Stimulated activated CD8-positive, alpha-beta memory T cell treated with anti-CD3 and anti-CD28 coated beads, Interleukin-12 subunit alpha, Interleukin-12 subunit beta, amount 100 ng/mL, for 24 hours (primary cell): ENCODE results near the gene DYNC2LI1.

Experiments
- DNase-seq: peaks from one replicate; pipeline ENCODE4 v3.0.0-alpha.2; 2020; ENCODE audit errors: extremely low read depth

Gene DYNC2LI1

DNA sequence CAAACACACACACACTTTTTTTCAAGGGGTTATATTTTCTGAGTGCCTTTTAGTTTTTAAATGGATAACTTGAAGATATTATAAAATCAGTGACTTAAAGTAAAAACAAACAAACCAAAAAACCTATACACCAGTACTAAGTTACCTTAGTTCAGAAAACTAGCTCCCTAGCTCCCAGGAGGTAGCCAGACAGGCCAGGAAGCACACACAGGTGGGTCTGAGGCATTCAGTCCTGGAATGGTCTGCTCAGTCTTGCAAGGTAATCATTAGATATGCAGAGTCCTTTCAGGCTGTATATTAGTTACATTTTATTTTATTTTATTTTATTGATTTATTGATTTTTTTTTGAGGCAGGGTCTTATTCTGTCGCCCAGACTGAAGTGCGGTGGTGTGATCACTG lies 10.7 kb upstream of the DYNC2LI1 start:
- no peak for DNase-seq

DNA sequence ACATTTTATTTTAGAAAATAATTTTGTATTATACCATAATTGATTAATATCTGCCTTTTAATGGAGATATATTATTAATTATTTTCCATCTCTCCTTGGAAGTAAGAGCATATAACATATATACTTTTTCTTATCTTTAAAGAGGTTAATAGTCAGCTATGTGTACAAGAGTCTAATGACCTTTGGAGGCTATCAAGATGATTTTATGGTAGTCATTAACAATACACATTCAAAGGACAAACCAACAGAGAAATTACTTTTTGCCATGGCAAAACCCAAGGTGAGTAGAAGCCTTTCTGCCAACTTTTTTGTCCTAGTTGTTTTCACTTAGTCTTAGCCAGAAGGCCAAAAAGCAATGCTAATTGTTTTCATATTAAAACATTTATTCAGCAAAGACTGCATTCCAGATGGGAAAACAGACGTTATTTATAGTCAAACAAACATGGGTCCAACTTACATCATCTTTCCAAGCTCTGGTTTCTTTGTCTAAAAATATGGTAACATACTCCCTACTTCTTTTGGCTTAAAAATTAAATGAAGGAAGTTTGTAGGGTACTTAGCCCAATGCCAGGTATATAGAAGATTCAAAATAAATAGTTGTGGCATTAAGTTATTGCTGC lies 9.6 kb upstream of the DYNC2LI1 start:
- DNase-seq, result no peak

DNA sequence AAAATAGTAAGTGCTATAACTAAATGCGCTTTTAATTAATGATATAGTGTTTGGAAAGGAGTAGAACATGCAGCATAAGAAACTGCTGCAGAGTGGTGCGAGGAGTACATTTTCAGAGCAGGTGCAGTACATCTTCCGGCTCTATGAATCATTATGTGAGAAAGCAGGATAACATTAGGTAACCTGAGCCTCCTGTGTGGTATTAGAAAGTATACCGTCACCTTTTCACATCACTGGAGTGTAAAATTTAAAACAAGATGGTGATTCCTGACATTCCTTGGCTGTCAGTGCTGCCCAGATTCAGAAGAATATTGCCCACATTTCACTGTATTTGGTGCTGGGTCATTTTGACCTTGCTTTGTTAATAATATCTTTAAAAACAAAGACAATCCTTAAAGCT lies 7.8 kb upstream of the DYNC2LI1 start:
- DNase-seq, result no peak

DNA sequence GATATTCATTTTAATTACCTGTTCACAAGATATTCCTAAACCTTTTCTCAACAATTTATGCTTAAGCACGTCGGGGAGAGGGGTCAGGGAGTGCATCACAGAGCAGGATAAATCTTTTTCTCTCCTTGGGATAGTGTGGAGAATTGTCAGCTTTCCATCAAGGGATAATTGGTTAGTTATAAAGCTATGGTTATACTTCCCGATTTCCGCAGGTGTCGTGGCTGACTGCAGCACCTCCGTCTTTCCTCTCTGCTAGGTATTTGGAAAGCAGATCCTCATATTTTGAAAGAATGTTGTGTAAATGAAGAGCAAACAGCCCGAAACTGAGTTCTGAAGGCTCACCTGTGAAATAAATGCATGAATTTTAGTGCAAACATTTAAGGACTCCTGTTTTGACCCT lies 778 bp downstream of the DYNC2LI1 start:
- no peak for DNase-seq

DNA sequence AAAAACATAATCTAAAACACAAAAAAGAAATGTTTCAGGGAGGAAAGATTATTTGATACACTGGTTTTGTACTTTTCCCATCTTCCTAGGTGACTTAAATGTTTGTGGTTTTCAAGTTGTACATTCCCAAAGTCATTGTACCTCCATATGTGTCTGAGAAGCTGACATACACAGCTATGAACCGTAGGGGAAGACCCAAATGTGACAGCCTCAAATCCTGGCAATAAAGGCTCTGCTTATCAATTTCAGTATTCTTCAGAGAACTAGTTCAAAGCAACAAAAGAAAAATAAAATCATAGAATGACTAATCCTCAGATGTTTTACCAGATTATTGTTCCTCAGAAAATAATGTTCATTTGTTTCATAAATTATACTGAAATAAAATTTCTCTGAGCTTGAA lies 2.5 kb downstream of the DYNC2LI1 start:
- no peak for DNase-seq

DNA sequence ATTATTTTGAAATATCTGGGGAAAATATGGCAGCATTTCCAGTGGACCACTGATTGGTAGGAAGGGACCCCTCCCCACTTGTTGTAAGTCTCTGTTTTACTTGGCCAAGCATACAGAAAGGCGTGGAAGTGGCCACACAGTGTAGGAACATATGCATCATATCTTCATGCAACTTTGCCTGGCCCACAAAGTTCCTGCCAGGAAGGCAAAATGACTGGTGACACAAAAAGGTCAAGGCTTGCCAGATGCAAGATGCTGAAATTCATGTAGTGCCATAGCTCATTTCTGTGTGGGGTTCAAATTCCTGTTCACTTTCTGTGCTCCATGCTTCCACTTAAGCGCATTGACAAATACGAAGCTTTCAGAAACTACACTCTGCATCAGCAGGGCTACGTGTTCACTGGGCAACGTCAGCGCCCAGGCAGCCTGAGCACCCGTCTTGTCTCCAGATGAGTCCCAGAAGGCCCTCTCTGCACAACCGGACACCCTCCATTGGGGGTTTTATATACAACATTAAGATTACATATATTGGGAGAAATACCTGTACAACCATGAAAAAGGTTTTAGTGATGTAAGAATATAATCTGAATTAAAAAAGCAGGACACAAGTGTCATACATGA lies 3.6 kb downstream of the DYNC2LI1 start:
- DNase-seq, result no peak

DNA sequence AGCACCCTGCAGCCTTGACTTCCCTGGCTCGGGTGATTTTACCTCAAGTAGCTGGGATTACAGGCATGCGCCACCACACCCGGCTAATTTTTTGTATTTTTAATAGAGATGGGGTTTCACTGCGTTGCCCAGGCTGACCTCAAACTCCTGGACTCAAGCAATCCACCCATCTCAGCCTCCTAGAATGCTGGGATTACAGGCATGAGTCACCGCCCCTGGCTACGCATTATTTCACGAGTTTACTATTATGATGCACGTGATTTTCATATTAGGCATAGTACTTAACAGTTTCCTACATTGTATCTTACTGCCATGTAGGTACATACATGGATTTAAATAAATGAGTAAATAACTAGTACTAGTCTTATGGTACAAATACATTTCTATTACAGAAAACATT lies 4.4 kb downstream of the DYNC2LI1 start:
- DNase-seq, result no peak

DNA sequence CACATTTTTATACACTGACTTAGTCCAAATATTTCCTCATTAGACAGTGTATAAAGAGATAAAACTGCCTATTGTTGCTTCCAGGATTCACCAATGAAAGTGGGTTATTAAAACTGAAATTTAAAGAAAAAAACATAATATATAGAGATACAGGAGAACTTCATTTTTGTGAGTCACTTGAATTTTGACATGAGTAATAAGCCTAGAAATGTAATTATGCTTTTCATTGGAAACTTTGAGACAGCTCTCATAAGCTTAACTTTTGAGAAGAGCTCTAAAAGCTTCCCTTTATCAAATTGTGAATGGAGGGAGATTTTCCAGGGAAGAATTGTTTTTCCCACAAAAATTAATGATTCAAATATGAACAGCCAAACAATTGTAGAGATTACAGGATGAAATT lies 14.1 kb downstream of the DYNC2LI1 start:
- DNase-seq, result no peak

DNA sequence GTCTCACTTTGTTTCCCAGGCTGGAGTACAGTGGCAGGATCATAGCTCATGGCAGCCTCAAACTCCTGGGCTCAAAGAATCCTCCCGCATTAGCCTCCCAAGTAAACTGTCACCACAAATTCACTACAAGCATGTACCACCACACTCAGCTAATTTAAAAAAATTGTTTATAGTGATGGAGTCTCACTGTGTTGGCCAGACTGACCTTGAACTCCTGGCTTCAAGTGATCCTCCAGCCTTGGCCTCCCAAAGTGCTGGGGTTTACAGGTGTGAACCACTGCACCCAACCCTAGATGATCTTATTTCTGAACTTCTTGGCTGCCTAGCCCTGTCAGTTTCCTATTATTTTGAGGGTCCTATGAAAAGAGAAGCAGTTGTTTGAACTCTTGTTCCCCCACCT lies 14.8 kb downstream of the DYNC2LI1 start:
- DNase-seq, result no peak

DNA sequence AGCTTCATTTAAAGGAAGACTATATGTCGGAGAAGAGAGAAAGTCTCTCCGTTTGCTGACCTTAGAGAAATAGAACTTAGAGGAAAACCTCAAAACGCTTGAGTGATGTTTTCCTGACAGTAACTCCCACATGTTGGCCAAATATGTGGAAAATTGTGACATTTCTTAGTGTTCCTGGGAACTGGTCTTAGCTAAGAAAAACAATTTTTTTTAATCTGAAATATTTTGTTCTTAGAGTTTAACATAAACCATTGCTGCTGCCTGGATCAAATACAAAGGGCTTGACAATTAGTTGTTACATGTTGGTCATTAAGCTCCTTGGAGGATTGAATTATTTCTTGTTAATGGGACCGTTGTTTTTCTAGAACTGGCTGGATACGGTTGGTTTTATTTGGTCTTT lies 16.3 kb downstream of the DYNC2LI1 start:
- DNase-seq, result no peak

DNA sequence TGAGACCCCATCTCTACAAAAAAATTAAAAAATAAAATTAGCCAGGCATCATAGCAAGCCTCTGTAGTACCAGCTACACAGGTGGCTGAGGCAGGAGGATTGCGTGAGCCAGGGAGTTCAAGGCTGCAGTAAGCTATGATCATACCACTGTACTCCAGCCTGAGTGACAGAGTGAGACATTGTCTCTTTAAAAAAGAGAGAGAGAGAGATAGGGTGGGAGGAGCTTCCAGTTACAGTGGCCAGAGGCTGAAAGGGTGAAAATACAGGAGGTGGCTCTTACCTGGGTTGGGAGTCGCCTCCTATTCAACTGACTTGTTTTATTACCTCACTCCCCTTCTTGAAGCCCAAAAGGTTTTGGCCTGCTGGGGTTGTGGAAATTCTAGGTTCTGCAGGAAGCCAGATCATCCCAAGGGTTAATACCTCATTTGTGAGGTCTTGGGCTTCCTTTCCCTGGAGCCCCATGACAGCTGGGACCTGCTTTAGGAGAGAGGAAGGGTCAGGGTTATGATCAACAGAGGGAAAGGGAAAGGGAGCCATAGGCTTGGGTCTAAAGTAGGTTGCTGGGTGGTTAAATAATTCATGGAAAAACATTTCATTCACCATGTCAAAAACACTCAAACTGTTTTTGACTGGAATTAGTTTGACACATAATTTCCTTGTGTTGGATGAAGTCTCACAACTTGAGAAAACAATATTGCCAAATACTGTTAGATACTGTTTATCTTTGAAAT lies 17.4 kb downstream of the DYNC2LI1 start:
- DNase-seq, result no peak

DNA sequence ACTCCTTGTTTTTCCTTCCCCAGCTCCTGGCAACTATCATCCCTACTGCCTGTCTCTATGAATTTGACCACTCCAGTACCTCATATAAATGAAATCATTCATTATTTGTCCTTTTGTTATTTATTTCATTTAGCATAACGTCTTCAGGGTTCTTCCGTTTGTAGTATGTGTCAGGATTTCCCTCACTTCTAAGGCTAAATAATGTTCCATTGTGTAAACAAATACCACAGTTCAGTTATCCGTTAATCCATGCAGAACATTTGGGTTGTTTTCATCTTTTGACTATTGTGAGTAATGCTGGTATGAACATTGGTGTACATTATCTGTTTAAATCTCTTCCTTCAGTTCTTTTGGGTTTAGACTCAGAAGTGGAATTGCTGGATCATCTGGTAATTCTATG lies 18.8 kb downstream of the DYNC2LI1 start:
- DNase-seq, result no peak

DNA sequence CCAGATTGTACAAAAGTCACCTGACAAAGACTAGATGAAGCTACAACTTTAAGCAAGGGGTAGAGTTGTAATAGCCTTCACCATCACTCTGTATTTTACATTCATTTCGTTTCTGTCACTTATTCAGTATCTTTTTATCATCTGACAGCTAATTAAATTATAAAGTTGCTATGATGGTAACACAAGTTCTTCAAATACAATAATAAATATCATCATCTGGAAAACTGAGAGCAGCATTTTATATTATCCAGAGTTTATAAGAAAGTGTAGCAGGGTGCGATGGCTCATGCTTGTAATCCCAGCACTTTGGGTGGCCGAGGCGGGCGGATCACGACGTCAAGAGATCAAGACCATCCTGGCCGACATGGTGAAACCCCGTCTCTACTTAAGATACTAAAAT lies 21.1 kb downstream of the DYNC2LI1 start:
- DNase-seq, result no peak

DNA sequence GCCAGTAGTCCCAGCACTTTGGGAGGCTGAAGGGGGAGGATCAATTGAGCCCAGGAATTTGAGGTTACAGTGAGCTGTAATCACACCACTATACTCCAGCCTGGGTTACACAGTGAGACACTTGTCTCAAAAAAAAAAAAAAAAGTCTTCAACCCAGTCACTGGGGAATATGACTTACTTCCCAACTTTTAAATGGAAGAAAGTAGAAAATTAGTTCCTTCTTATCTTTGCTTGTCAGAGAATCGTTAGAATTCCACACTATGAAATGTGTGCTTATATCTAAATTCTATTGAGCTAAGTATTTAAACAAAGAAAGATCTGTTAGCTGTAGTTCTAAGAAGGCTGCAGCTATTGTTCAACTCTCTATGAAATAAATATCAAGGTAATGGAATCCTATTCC lies 22.4 kb downstream of the DYNC2LI1 start:
- no peak for DNase-seq

DNA sequence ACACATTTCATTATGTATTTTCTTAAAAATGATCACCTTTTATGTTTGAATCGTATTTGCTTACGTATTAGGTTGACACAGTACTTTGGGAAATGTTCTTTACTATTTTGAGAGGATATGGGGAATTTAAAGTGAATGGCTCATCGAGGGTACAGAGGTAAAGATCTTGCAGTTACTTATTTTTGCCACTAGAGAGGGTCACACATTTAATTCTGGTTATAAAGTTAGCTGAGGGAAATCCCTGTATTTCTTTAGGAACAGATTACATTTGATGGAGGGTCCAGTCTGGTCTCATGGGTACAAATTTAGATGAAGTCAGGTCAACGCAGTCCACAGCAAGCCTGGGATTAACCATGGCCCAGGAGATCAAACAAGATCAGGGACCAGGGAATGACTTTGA lies 24.5 kb downstream of the DYNC2LI1 start:
- DNase-seq, result no peak

DNA sequence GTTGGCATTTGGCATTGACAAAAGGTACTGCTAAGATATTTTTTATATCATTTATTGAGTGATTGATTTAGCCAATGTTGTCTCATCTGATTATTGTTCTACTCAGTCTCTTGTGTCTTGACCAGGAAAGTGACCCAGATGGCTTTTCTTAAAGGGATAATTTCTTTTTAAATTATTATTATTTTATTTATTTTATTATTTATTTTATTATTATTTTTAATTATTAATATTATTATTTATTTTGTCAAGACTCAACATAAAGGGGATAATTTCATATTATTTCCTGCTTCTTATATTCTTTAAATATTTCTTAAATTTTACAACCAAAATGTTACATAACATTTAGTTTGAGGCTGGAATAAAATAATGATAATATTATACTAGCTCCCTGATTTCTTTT lies 27.1 kb downstream of the DYNC2LI1 start:
- DNase-seq, result no peak

DNA sequence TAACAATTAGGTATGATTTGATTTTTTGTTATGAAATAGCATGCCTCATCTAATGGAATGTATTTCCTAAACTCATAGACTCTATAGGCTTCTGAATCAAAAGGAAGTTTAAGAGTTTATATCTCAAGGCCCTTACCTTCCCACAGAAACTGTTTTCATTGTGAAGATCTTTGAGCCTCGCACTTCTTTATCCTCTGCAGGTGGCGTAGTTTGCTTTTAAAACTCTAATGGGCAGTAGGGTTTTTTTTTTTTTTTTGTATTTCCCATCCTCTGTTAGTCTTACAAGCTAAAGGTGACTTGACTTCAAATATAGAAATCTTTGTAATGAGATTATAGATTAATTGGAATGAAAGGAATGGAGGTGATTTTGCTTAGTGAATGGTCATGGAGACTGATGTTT lies 28.3 kb downstream of the DYNC2LI1 start:
- no peak for DNase-seq

DNA sequence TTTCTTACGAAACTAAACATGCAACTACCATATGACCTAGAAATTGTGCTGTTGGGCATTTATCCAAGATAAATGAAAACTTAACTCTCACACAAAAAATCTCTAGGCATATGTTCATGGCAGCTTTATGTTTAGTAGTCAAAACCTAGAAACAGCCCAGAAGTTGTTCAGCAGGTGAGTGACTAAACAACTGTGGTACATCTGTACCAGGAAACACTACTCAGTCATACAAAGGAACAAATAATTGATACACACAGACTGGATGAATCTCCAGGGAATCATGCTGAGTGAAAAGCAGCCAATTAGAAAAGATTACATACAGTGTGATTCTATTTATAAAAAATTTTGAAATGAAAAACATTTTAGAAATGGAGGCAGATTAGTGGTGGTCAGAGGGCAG lies 29.3 kb downstream of the DYNC2LI1 start:
- no peak for DNase-seq

DNA sequence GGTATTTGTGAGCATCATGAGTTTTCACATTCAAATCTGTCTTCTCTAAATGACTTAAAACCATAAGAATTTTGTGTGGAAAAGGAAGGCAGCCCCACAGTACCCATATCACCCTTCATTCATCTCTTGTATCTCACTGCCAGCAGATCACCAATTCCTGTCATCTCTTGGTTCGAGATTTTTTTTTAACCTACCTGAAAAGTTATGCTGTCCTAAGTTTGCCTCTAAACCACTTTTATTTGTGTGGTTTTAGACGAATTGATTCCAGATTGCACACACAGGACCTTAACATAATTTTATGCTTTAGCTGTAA lies 32.8 kb downstream of the DYNC2LI1 start:
- DNase-seq, result no peak

DNA sequence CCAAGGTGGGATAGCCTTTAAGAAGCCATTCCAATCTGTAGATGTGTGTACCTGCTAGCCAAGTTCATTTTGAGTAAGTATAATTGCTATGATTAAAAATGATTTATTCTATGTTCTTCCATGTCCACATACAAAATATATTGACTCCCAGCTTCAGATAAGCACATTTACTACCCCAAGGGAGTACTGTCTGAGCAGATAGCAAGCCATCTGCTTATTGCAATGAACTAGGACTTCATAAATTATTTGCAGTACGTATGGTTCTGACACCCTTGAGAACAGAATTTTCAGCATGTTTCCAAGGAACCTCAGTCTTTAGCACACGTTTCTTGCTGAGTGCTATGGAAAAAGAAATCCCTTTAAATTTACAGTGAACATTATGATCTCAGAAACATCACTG lies 36.6 kb downstream of the DYNC2LI1 start:
- DNase-seq, result no peak

DNA sequence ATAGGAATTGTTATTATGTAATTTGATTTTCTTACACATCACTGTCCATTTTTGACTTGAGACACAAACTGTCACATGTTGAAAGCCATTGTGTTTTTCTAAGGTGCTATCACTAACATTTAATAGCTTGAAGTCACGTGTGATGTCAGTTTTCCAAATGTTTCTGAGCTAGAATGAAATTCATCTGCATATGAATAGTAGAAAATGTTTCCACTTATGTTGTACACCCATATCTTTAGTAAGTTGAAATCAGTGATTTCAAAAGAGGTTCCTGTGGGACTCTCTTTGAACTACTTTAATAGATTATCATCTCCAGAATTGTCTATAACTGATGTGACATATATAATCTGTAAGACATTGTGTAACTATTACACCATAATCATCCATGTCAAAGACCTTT lies 37.0 kb downstream of the DYNC2LI1 start:
- DNase-seq, result no peak

DNA sequence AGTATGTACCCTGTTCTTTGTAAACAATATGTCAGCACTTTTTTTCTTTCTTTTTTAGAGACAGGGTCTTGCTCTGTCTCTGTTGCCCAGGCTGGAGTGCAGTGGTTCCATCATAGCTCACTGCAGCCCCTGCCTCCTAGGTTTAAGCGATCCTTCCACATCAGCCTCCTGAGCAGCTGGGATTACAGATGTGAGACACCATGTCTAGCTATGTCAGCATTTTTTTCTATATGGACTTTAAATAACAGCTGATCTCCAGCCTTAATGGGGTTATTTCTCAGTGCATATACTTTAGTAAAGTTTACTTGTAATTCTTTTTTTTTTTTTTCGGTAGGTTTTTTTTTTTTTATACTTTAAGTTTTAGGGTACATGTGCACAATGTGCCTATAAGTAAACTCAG lies 38.2 kb downstream of the DYNC2LI1 start:
- DNase-seq, result no peak

DNA sequence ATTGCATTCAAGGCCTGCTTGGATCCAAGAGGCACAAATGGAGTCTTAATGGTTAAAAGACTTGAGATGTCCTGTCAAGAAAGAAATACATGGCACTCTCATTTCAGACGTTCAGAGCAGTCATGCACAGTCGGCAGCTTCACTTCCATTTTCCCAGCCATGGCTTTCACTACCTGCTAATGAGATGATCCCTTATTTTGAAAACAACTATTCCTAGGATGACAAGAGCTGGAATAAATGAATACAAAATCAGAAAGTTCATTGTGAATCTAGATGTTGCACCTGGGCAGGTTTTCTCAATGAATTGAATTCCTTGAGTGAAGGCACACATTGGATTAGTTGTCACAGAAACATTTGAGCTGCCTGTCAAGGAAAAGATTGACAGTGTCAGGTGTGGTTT lies 39.1 kb downstream of the DYNC2LI1 start:
- DNase-seq, result no peak

DNA sequence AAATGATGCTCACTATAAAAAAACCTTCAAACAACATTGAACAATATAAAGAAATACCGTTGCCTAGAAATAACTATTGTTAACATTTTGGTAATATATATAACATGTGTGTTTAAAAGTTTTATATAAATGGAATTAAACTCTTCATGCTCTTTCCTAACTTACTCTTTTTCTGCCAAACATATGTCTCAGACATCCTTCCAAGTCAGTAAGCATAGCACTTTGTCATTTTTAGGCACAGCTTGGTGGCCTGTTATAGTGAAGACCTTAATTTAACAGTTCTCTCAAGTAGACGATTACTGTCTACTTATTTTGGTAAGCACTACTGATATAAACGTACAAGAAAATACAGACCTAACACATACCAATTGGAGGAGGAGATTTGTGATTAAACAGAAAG lies 40.9 kb downstream of the DYNC2LI1 start:
- DNase-seq, result no peak
